VCaP (cell line): ENCODE measurements around the gene TNIP2.

Source experiments
- H3K27ac ChIP-seq: fragments of 450-650 bp; 2 replicates; pipeline ENCODE4 v1.5.1; 2017
- CTCF ChIP-seq: fragments of 450-650 bp; conservative IDR thresholded peaks from 2 replicates; pipeline ENCODE4 v1.5.1; 2017; ENCODE audit warnings: mild to moderate bottlenecking, moderate library complexity

The TNIP2 gene, protein sequence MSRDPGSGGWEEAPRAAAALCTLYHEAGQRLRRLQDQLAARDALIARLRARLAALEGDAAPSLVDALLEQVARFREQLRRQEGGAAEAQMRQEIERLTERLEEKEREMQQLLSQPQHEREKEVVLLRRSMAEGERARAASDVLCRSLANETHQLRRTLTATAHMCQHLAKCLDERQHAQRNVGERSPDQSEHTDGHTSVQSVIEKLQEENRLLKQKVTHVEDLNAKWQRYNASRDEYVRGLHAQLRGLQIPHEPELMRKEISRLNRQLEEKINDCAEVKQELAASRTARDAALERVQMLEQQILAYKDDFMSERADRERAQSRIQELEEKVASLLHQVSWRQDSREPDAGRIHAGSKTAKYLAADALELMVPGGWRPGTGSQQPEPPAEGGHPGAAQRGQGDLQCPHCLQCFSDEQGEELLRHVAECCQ

GRCh38 chr4:2755821-2756690 is at the start of gene TNIP2:
Gene TNIP2 (minus strand): TSS chr4:2756336. CDS start chr4:2756289, 47 bp downstream.
- TF ChIP-seq CTCF = peak; percentile 29; the same call in 1 of the 2 replicates
- peak within 1 kb of the TSS; percentile 82 for H3K27ac ChIP-seq

DNA sequence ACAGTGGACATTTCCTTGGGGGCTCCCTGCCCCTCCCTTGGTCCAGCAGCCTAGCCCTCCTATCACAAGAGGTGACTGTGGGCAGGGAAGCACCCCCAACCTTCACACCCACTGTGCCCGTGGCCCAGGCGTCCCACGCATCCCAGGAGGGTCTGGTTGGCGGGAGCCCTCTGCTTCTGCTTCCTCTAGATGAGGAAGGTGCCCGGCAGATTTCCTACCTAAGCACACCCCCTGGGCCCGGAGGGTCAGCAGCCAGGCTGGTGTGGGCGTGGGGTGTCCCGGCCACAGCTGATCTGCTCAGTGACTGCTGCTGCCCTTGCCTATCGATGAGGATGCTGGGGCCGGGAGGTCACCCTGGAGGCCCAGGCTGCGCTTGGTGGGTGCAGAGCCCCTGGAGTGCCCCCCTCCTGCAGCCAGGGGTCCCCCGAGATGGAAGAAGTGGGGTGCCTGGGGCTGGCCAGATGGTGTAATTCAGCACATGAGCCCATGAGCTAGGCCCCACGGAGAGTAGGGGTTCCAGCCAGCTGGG is 48.9 kb upstream of the TNIP2 start:
- peak overlapping the region; percentile 48; the same call in 1 of the 2 replicates for H3K27ac ChIP-seq
- no peak for TF ChIP-seq CTCF

- TF ChIP-seq CTCF = no peak
- H3K27ac ChIP-seq = no peak overlapping the region
Observed at GRCh38 chr4:2804449-2804972, 48.4 kb upstream of the TNIP2 start.

DNA sequence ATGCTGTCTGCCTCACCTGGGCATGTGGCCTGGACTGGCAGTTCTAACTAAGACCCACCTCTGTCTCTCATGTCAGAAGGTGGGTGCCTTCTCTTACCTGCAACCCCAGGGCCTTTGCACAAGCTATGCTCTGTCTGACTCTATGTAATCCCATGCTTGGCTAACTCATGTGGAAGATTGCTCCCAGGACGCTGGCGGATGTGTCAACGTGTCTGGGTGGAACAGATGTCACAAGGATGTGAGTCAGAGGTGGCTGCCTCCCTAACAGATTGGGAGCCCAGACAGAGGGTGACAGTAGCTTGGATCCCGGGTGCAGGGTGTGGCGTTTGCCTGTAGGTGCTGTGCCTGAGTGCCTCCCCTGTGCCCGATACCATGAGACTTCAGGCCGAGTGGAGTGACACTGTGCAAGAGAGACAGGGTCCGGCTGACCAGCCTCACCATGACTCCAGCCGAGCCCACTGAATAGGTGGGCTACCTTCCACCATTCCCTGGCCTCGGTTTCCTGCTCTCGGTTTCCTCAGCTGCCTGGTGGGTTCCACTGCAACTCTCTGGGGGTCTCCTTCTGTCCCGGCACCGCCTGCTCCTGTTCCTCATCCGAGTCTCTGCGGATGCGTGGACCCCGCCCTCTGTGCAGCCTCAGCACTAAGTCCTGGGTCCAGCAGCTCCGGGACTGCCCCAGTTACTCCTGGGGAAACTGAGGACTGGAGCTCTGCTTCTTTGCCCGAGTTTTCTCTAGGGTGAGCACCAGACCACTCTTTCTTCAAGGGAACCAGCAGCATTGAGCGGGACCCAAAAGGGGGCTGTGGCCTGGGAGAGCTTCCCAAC is 47.7 kb upstream of the TNIP2 start:
- H3K27ac ChIP-seq = no peak overlapping the region
- no peak for TF ChIP-seq CTCF

DNA sequence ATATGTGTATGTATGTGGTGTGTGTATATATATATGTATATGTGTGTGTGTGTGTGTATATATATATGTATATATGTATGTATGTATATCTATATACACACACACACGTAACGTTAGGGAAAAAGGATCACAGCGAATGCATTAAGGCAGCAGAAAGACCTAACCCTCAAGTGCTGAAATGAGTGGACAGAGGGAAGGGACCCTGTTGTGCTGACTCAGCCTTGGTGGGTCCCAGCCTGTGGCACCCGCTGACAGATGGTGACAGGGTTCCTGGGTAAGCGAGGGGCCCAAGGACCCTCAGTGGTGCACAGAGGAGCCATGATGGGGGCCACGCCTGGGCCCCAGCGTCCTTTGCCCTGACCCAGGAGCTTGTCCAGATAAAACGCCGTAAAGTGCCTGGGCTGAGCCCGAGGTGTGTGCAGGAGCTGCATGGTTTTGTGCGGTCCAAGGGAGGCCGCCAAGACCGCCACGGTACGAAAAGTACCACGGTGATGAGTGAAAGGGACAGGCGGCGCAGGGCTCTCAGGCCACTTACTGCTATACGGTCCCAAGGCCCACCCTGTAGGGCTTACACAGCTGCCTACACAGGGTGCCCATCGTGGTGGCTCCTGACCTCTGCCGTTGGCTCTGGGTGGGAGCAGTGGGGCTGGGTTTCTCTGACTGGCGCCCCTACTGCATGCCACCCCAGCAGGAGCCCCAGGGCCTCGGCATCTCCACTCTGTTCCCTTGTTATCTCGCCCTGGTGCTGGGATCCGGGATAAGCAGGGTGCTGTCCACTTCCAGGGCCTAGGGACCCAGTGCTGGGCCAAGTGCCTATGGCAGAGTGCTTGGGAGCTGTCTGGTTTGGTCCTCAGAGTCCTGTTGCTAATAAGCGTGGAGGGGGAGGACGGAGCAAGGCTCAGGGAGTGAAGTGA is 46.7 kb upstream of the TNIP2 start:
- H3K27ac ChIP-seq = no peak overlapping the region
- TF ChIP-seq CTCF = no peak
